HCT116 (cell line): ENCODE data around the gene NIFK. TPM values are rescaled to one million over a fixed set of nuclear protein-coding genes. Genes with fewer than 3 reads are reported as not detected.

ENCODE experiments used
- ATAC-seq: fragments of 200-7000 bp; cut with Tn5 transposase; 2 replicates; pipeline ENCODE4 v1.9.1; 2020; ENCODE audit warnings: mild to moderate bottlenecking, moderate library complexity
- BruUV-seq: library from RNA; stranded (reverse); fragments of 400-500 nt; replicated peaks from 2 replicates; lab custom pipeline; 2021; lab: Mats Ljungman, UMichigan
- CTCF ChIA-PET: fragments of 300-600 bp; sonication (Branson Sonifier 250); formaldehyde crosslinking; loops from one replicate; lab custom pipeline; 2021; ENCODE audit warnings: antibody characterized with exemption; lab: Charles Lee
- POLR2A ChIA-PET: fragments of 300-600, 350-600 bp; sonication (Branson Sonifier 250); formaldehyde crosslinking; loops from one replicate; lab custom pipeline; 2021; ENCODE audit warnings: antibody characterized with exemption; lab: Charles Lee
- RAD21 ChIA-PET, 2 experiments: fragments of 300-600 bp; sonication (Branson Sonifier 250); formaldehyde crosslinking; loops; one replicate each; lab custom pipeline; 2023; ENCODE audit warnings: low total read pairs in 2 of 2; ENCODE audit not compliant: uncharacterized antibody in 2 of 2, unreplicated experiment in 2 of 2, low non-redundant PET in 1 of 2; lab: Charles Lee
- DNase-seq: peaks from one replicate; pipeline ENCODE4 v3.0.0-alpha.2; 2010; ENCODE audit warnings: low read depth, low spot score
- H2AFZ ChIP-seq: fragments of 200-600 bp; shearing (Covaris generic), sonication (generic); 2 replicates; pipeline ENCODE4 v1.6.1; 2017; ENCODE audit warnings: low read depth, mixed run types, mixed read lengths, antibody characterized with exemption, low read length; ENCODE audit not compliant: poor library complexity, severe bottlenecking
- H3K27ac ChIP-seq: 2 replicates; pipeline ENCODE4 v1.5.1; 2012; ENCODE audit warnings: low read depth, low read length
- H3K27me3 ChIP-seq: fragments of 200-600 bp; sonication (generic); 2 replicates; pipeline ENCODE4 v1.6.1; 2016; ENCODE audit warnings: mixed run types, low read length, mixed read lengths; ENCODE audit not compliant: insufficient read depth
- H3K36me3 ChIP-seq, 2 experiments: fragments of 200-500 bp in 1 of 2; fragments of 200-600 bp in 1 of 2; sonication (Bioruptor generic) in 1 of 2; sonication (generic) in 1 of 2; 2 replicates each; pipeline versions ENCODE4 v1.5.1 to v1.6.1; 2014 to 2016; ENCODE audit warnings: low read length in 2 of 2, inconsistent platforms in 1 of 2, mixed read lengths in 1 of 2, mixed run types in 1 of 2; ENCODE audit not compliant: insufficient read depth in 2 of 2, control insufficient read depth in 1 of 2
- H3K4me1 ChIP-seq, 2 experiments: fragments of 200-600 bp in 1 of 2; sonication (generic) in 1 of 2; 2 replicates each; pipeline versions ENCODE4 v1.5.1 to v1.6.1; 2012 to 2017; ENCODE audit warnings: low read length in 2 of 2, inconsistent platforms in 1 of 2, mild to moderate bottlenecking in 1 of 2, mixed read lengths in 1 of 2, mixed run types in 1 of 2, moderate library complexity in 1 of 2; ENCODE audit not compliant: insufficient read depth in 2 of 2, control insufficient read depth in 1 of 2
- H3K4me2 ChIP-seq: fragments of 200-600 bp; sonication (generic); 2 replicates; pipeline ENCODE4 v1.6.1; 2017; ENCODE audit warnings: mixed run types, low read length, mixed read lengths
- H3K4me3 ChIP-seq, 2 experiments: fragments of 200-600 bp in 1 of 2; sonication (generic) in 1 of 2; replicated peaks in 1 of 2; 2 replicates each; pipeline ENCODE4 v1.5.1; 2011 to 2016; ENCODE audit warnings: low read length in 2 of 2, control low read depth in 1 of 2, low read depth in 1 of 2, mild to moderate bottlenecking in 1 of 2, mixed read lengths in 1 of 2, mixed run types in 1 of 2
- H3K79me2 ChIP-seq: fragments of 200-600 bp; sonication (generic); 2 replicates; pipeline ENCODE4 v1.6.1; 2017; ENCODE audit warnings: mild to moderate bottlenecking, mixed run types, low read length, moderate library complexity, mixed read lengths; ENCODE audit not compliant: insufficient read depth
- H3K9ac ChIP-seq: fragments of 200-600 bp; sonication (generic); 2 replicates; pipeline ENCODE4 v1.6.1; 2016; ENCODE audit warnings: low read length, mixed read lengths
- H3K9me2 ChIP-seq: fragments of 200-600 bp; sonication (generic), shearing (Covaris generic); 2 replicates; pipeline ENCODE4 v1.6.1; 2017; ENCODE audit warnings: mixed run types, mild to moderate bottlenecking, moderate library complexity; ENCODE audit not compliant: insufficient read depth
- H3K9me3 ChIP-seq, 2 experiments: fragments of 200-500 bp in 1 of 2; fragments of 200-600 bp in 1 of 2; sonication (Bioruptor generic) in 1 of 2; sonication (generic) in 1 of 2; 2 replicates each; pipeline ENCODE4 v1.6.1; 2014 to 2017; ENCODE audit warnings: low read length in 2 of 2, mixed read lengths in 2 of 2, inconsistent platforms in 1 of 2, low read depth in 1 of 2, mild to moderate bottlenecking in 1 of 2, mixed run types in 1 of 2, moderate library complexity in 1 of 2; ENCODE audit not compliant: control insufficient read depth in 1 of 2, insufficient read depth in 1 of 2
- H4K20me1 ChIP-seq: fragments of 200-600 bp; sonication (generic), shearing (Covaris generic); 2 replicates; pipeline ENCODE4 v1.6.1; 2017; ENCODE audit warnings: mixed run types, mild to moderate bottlenecking, moderate library complexity; ENCODE audit not compliant: insufficient read depth
- CBX3 ChIP-seq: IDR thresholded peaks from 2 replicates; pipeline ENCODE4 v1.6.1; 2012; ENCODE audit warnings: low read depth
- CEBPB ChIP-seq: IDR thresholded peaks from 2 replicates; pipeline ENCODE4 v1.6.1; 2012; ENCODE audit warnings: low read depth
- EGR1 ChIP-seq: IDR thresholded peaks from 2 replicates; pipeline ENCODE4 v1.6.1; 2012; ENCODE audit warnings: low read depth
- ELF1 ChIP-seq: IDR thresholded peaks from 2 replicates; pipeline ENCODE4 v1.6.1; 2012; ENCODE audit warnings: low read depth, borderline replicate concordance
- JUND ChIP-seq: IDR thresholded peaks from 2 replicates; pipeline ENCODE4 v1.6.1; 2012
- POLR2A ChIP-seq: IDR thresholded peaks from 2 replicates; pipeline ENCODE4 v1.7.0; 2011; ENCODE audit warnings: borderline replicate concordance; ENCODE audit not compliant: insufficient read depth, insufficient read length; ENCODE audit errors: extremely low read depth
- RAD21 ChIP-seq: IDR thresholded peaks from 2 replicates; pipeline ENCODE4 v1.6.1; 2012; ENCODE audit warnings: low read depth, mild to moderate bottlenecking
- SRF ChIP-seq: IDR thresholded peaks from 2 replicates; pipeline ENCODE4 v1.6.1; 2012; ENCODE audit warnings: low read depth
- YY1 ChIP-seq: IDR thresholded peaks from 2 replicates; pipeline ENCODE4 v1.6.1; 2011; ENCODE audit warnings: low read length, low read depth, moderate library complexity, mild to moderate bottlenecking; ENCODE audit not compliant: insufficient replicate concordance; ENCODE audit errors: extremely low read depth
- ZBTB33 ChIP-seq: IDR thresholded peaks from 2 replicates; pipeline ENCODE4 v1.6.1; 2011; ENCODE audit warnings: mild to moderate bottlenecking, low read length, moderate library complexity; ENCODE audit not compliant: insufficient replicate concordance; ENCODE audit errors: extremely low read depth
- intact Hi-C: fragments of 100-400 bp; cut with micrococcal nuclease; formaldehyde crosslinking; loops from 2 replicates; pipeline ENCODE4 v1.10.0; 2022
- total RNA-seq: library from RNA; stranded (reverse); gene quantifications from one replicate; pipeline ENCODE4 v1.2.1, GENCODE V29; 2021; ENCODE audit not compliant: unreplicated experiment
- TF ChIP-seq, protein P1 (sequence below), 3 experiments: fragments of 200-600 bp in 1 of 3; sonication (generic) in 1 of 3; IDR thresholded peaks in 2 of 3; conservative IDR thresholded peaks in 1 of 3; 2 replicates each; pipeline ENCODE4 v1.5.1; 2012 to 2017; ENCODE audit warnings: low read depth in 2 of 3, low read length in 2 of 3, antibody characterized with exemption in 1 of 3, borderline replicate concordance in 1 of 3, control low read depth in 1 of 3, mild to moderate bottlenecking in 1 of 3, mixed read lengths in 1 of 3, mixed run types in 1 of 3, moderate library complexity in 1 of 3; ENCODE audit not compliant: insufficient read depth in 1 of 3
- TF ChIP-seq, protein P2 (sequence below): IDR thresholded peaks from 2 replicates; pipeline ENCODE4 v1.6.1; 2012

The NIFK gene
- total RNA-seq, 1 experiment from 2014 or later, result 93.2 TPM

GRCh38 chr2:121697108-121697631 lies 39.5 kb downstream of the NIFK start:
- CTCF ChIA-PET, result no interaction called here
- H2AFZ ChIP-seq, result no peak overlapping the region

More at GRCh38 chr2:121697108-121697631, 39.5 kb downstream of the NIFK start:
- Histone ChIP-seq H3K9me2 (no peaks in the 10 kb centered on the region), H3K27ac (no peak overlapping the region), H3K4me3 (no peak overlapping the region), H4K20me1 (no peaks in the 10 kb centered on the region), H3K27me3 (no peaks in the 10 kb centered on the region), H3K4me2 (no peak overlapping the region), H3K9me3 (no peaks in the 10 kb centered on the region), H3K9ac (no peak overlapping the region), H3K4me1 (peaks cover 33 to 42% of the 10 kb centered on the region in 2 experiments), H3K36me3 (no peaks in the 10 kb centered on the region), H3K79me2 (no peaks in the 10 kb centered on the region)
- no peak for DNase-seq
- RAD21 ChIA-PET, result no interaction called here
- TF ChIP-seq JUND (no peak), RAD21 (no peak), POLR2A (no peak), SRF (no peak), ELF1 (no peak), YY1 (no peak), EGR1 (no peak), ZBTB33 (no peak), CEBPB (no peak), CBX3 (no peak)
- TF ChIP-seq, protein P1, sequence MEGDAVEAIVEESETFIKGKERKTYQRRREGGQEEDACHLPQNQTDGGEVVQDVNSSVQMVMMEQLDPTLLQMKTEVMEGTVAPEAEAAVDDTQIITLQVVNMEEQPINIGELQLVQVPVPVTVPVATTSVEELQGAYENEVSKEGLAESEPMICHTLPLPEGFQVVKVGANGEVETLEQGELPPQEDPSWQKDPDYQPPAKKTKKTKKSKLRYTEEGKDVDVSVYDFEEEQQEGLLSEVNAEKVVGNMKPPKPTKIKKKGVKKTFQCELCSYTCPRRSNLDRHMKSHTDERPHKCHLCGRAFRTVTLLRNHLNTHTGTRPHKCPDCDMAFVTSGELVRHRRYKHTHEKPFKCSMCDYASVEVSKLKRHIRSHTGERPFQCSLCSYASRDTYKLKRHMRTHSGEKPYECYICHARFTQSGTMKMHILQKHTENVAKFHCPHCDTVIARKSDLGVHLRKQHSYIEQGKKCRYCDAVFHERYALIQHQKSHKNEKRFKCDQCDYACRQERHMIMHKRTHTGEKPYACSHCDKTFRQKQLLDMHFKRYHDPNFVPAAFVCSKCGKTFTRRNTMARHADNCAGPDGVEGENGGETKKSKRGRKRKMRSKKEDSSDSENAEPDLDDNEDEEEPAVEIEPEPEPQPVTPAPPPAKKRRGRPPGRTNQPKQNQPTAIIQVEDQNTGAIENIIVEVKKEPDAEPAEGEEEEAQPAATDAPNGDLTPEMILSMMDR (IDR thresholded peaks at IDR 0.05 in 2 of 3, conservative IDR thresholded peaks at IDR 0.05 in 1 of 3; ENCODE audit: borderline replicate concordance in 1 of 3, insufficient read depth in 1 of 3, low read depth in 2 of 3, low read length in 2 of 3), result no peak
- TF ChIP-seq, protein P2, sequence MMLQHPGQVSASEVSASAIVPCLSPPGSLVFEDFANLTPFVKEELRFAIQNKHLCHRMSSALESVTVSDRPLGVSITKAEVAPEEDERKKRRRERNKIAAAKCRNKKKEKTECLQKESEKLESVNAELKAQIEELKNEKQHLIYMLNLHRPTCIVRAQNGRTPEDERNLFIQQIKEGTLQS, result no peak
- BruUV-seq, result no TSS peak
- intact Hi-C loops, result no loop called here
- POLR2A ChIA-PET, result interaction anchor here (1.0 kb wide), 1 partner anchor 47 kb away, joined by 3 read pairs; the partner anchor contains the start of gene CLASP1
- no peak for ATAC-seq
